GM21576 (cell line): ENCODE data around the gene SMG6.

Experiments
- ATAC-seq: cut with Tn5 transposase; IDR thresholded peaks from one replicate; pipeline ENCODE4 v1.9.1; 2021; ENCODE audit warnings: mild to moderate bottlenecking, moderate library complexity; ENCODE audit not compliant: unreplicated experiment

Gene SMG6

DNA sequence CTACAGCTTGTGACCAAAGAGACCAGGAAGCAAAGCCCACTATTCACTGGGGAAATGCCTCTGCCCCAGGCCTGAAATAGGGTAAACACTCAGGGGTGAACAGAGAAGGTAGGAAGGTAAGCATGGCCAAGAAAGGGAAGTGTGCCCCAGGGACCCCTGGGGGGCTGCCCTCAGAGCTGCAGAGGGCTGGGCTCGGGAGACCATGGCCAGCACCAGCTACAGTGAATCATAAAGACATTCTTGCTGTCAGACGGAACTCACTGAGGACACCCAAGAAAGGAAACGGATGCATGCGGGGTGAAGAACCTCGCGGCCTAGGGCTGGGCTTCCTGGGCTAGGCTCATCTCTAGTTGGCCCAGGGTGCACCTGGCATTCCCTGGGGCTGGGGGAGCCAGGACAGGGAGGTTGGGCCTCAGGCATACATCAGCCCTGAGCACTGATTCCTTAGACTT lies 239.0 kb downstream of the SMG6 start:
- no peak for ATAC-seq

DNA sequence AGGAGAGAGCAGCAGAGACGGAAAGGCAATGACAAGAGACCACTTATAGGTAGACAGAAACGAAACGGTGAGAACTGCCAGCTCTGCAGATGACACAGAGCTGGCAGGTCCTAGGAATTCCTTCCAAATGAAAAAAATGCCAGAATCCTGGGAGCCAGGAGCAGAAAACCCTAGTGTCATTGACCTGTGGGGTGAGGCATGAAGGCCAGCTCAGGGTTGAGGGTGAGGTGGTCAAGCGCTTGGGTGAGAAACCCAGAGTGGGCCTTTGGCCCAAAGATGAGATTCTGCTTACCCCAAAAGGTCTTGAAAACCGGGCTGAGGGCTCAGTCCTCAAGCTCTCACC lies 239.5 kb downstream of the SMG6 start:
- ATAC-seq, result no peak

DNA sequence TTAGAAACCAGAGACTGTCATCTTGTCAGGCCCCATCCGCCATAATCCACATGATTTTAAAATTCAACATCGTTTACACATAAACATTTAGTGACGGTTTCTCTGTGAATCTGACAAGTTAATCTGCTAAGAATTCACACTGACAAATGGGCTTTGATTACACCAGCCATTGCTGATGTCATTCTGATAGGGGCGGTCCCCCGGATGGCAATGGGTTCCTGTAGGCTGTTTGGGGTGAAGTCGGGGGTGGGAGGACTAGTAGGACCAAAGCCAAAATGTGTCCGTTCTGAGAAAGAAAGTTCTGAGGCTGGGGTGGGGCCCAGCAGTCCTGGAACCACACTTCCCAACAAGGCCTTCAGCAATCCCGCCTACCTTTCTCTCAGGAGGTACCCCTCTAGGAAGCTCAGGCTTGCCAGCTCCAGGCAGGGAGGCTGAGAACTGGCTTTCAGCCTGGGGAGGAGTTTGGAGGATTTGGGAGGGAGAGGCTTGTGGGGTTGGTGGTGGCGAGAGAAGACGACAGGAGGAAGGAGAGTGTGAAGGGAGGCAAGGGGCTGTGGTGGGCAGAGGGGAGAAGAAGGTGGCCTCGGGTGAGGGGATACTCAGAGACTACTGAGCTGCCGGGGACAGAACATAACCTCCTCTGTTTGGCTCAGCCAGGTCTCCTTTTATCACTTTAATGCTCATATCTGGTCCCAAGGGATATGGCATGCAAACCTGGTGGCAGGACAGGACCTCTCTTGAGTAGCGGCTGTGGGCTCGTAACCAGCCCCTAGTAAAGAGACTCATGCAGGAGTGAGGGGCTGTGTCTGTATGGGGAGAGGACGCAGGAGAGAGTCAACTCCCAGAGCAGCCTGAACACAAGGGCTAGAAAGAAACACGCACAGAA lies 240.1 kb downstream of the SMG6 start:
- ATAC-seq, result no peak

DNA sequence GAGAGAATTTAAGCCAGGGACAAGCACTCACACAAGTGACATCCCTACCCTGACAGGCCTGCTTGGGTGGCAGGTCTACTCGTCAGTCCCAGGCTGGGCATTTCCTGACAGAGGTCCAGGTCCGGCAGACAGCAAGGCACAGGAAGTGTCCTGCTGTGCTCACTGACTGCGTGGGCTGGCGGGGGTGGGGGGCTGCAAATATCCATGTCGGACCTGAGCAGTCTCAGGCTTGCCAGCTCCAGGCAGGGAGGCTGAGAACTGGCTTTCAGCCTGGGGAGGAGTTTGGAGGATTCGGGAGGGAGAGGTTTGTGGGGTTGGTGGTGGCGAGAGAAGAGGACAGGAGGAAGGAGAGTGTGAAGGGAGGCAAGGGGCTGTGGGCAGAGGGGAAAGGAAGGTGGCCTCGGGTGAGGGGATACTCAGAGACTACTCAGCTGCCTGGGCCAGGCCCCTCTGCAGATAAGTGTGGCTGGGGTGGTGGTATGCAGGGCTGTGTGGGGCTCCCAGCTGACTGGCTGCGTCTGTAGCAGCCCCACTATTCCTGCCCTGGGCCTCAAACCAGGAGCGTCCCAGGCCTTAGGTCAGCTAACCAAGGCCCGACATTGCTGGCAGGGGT lies 240.9 kb downstream of the SMG6 start:
- no peak for ATAC-seq

DNA sequence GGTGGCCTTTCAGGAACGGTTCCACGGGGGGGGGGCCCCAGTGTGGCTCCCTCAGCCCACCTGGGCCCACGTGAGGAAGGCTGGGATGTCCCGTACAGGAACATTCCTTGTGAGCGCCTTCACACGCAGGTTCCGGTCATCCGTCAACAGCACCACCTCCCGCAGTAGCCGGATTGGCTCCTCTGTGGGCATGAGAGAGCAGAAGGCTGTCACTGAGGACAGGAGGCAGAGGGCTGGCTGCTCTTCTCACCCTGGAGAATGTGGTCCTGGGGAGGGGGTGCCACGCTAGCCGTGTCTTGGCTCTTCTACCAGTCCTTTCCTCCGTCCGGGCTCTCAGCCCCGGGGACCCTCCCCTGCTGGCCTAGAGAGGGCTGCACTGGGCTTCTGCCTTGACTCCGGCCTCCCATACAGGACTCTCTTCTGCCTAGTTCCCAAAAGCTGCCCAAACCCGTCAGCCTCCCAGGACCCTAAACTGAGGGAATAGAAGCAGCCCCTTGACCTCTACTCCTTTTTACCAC lies 242.1 kb downstream of the SMG6 start:
- no peak for ATAC-seq

DNA sequence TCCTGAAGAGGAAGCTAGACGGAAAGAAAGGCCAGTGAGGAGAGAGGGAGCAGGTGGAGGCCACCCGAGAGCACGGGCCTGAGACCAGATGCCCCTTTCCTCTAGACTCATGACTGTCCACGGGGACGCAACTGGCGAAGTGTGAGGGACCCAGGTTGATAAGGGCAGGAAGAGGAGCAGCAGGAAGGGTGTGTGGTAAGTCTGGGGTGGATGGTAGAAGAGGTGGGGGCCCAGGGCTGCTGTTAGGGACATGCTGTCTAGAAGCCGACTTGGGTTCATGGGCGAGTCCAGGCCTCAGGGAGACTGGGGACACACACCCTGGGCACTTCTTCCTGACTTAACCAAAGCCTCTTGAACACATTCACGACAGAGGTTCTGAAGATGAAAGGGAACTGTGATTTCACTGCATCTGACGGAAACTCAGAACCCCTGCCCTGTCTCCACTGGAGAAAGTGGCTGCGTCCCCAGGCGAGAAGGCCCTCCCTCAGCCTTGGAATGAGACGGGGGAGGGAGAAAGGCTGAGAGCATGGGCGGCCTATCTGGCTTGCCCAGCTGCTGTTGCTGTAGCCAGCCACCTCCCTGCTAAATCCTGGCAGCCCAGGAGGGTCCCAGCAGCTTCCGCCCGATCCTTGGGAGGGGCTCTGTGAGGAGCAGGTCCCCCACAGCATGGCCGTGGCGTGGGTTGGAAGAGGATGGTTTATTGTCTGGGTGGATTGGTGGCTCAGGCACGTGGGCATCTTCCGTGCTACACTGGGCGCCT lies 242.7 kb downstream of the SMG6 start:
- ATAC-seq, result no peak

DNA sequence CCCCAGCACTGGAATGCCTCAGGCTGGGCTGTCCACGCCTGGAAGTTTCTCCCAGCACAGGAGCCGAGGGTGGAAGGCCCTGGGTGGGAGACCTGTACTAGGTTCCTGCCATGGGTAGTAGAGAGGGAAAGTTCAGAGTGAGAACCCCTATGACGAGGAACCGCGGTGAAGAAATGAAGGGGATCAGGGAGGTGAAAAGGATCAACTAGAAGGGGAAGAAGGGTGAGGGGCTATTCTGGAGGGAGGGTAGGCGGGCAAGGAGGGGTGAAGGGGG lies 243.3 kb downstream of the SMG6 start:
- no peak for ATAC-seq

DNA sequence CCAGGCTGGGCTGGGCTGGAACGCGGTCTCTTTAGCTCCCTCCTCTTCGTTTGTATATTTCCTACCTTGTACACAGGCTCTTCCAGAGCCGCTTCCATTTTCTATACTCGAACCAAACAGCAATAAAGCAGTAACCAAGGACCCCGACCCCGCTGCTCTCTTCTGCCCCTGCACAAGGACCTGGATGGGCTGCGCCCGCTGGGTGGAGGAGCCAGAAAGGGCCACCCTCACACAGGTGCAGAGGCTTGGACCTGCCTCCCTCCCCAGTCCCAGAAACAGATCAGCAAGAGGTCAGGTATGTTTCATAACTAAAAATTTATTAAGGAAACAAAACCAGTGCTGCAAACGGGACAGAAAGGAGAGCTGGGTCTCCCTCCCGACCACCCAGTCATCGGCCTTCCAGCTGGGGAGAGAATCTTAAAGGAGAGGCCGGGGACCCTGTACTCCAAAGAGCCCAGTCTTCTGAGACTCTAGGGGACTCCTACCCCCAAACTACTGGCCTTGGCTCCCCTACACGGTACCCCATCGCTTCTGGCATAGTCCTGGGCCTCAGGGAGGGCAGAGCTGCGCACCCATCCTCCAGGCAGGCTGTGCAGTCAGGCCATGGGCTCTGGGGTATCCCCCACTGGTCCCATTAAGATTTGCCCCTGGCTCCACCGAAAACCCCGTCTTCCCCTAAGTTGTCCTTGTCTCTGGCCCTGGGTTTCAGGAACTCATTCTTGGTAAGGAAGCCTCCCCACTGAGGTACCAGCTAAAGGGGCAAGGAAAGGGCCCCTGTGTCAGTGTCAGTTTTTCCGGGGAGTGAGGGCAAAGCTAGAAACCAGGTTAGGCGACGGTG lies 243.8 kb downstream of the SMG6 start:
- no peak for ATAC-seq

DNA sequence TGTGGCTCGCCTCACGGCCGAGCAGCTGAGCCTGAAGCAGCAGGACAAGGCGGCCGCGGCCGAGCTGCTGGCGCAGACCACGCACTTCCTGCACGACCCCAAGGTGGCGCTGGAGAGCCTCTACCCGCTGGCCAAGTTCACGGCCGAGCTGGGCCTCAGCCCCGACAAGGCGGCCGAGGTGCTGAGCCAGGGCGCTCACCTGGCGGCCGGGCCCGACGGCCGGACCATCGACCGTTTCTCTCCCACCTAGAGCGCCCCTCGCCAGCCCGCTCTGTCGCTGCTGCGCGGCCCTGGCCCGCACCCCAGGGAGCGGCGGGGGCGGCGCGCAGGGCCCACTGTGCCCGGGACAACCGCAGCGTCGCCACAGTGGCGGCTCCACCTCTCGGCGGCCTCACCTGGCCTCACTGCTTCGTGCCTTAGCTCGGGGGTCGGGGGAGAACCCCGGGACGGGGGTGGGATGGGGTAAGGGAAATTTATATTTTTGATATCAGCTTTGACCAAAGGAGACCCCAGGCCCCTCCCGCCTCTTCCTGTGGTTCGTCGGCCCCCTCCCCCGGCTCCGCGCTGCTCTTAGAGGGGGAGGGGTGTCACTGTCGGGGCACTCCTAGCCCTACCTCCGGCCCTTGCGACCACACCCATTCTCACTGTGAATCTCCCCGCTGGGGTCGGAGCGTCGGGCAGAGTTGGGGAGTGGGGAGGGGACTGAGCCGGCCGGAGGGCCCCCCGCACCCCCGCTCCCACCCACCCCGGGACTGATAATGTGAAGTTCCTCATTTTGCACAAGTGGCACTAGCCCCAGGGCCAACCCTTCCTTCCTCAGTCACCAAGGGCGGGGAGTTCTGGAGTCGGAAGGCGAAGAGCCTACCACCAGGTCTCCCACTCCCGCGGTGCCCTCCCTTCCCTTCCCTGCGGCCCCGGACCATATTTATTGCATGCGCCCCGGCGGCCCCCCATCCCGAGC lies 244.7 kb downstream of the SMG6 start:
- ATAC-seq, result no peak

DNA sequence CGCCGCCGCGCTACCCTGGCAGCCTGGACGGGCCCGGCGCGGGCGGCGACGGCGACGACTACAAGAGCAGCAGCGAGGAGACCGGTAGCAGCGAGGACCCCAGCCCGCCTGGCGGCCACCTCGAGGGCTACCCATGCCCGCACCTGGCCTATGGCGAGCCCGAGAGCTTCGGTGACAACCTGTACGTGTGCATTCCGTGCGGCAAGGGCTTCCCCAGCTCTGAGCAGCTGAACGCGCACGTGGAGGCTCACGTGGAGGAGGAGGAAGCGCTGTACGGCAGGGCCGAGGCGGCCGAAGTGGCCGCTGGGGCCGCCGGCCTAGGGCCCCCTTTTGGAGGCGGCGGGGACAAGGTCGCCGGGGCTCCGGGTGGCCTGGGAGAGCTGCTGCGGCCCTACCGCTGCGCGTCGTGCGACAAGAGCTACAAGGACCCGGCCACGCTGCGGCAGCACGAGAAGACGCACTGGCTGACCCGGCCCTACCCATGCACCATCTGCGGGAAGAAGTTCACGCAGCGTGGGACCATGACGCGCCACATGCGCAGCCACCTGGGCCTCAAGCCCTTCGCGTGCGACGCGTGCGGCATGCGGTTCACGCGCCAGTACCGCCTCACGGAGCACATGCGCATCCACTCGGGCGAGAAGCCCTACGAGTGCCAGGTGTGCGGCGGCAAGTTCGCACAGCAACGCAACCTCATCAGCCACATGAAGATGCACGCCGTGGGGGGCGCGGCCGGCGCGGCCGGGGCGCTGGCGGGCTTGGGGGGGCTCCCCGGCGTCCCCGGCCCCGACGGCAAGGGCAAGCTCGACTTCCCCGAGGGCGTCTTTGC lies 245.6 kb downstream of the SMG6 start:
- ATAC-seq, result no peak

DNA sequence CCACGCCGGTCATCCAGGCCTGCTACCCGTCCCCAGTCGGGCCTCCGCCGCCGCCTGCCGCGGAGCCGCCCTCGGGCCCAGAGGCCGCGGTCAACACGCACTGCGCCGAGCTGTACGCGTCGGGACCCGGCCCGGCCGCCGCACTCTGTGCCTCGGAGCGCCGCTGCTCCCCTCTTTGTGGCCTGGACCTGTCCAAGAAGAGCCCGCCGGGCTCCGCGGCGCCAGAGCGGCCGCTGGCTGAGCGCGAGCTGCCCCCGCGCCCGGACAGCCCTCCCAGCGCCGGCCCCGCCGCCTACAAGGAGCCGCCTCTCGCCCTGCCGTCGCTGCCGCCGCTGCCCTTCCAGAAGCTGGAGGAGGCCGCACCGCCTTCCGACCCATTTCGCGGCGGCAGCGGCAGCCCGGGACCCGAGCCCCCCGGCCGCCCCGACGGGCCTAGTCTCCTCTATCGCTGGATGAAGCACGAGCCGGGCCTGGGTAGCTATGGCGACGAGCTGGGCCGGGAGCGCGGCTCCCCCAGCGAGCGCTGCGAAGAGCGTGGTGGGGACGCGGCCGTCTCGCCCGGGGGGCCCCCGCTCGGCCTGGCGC lies 246.3 kb downstream of the SMG6 start:
- no peak for ATAC-seq

DNA sequence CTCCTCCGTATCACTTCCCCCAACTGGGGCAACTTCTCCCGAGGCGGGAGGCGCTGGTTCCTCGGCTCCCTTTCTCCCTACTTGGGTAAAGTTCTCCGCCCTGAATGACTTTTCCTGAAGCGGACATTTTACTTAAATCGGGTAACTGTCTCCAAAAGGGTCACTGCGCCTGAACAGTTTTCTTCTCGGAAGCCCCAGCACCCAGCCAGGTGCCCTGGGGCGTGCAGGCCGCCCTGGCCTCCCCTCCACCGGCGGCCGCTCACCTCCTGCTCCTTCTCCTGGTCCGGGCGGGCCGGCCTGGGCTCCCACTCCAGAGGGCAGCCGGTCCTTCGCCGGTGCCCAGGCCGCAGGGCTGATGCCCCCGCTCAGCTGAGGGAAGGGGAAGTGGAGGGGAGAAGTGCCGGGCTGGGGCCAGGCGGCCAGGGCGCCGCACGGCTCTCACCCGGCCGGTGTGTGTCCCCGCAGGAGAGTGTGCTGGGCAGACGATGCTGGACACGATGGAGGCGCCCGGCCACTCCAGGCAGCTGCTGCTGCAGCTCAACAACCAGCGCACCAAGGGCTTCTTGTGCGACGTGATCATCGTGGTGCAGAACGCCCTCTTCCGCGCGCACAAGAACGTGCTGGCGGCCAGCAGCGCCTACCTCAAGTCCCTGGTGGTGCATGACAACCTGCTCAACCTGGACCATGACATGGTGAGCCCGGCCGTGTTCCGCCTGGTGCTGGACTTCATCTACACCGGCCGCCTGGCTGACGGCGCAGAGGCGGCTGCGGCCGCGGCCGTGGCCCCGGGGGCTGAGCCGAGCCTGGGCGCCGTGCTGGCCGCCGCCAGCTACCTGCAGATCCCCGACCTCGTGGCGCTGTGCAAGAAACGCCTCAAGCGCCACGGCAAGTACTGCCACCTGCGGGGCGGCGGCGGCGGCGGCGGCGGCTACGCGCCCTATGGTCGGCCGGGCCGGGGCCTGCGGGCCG lies 247.1 kb downstream of the SMG6 start:
- no peak for ATAC-seq

DNA sequence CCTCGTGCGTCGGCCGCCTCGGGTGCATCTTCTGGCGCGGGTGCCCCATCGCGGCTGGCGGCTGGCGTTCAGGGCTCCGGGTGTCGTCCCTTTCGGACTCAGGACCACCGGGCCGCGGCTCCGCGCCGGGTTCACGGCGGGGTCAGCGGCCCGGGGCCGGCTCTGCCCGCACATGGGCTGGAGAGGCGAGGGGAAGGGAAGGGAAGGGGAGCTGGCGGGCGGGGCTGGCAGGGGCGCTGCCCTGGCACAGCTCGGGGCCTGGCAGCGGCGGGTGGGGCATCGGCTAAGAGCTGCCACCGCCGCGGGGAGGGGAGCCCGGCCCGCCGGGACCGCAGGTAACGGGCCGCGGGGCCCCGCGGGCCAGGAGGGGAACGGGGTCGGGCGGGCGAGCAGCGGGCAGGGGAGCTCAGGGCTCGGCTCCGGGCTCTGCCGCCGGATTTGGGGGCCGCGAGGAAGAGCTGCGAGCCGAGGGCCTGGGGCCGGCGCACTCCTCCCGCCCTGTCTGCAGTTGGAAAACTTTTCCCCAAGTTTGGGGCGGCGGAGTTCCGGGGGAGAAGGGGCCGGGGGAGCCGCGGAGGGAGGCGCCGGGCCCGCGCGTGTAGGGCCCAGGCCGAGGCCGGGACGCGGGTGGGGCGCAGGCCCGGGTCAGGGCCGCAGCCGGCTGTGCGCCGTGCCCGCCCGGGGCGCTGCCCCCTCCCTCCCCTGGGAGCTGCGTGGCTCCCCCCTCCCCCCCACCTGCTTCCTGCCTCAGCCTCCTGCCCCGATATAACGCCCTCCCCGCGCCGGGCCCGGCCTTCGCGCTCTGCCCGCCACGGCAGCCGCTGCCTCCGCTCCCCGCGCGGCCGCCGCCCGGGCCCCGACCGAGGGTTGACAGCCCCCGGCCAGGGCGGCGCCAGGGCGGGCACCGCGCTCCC lies 248.0 kb downstream of the SMG6 start:
- no peak for ATAC-seq

DNA sequence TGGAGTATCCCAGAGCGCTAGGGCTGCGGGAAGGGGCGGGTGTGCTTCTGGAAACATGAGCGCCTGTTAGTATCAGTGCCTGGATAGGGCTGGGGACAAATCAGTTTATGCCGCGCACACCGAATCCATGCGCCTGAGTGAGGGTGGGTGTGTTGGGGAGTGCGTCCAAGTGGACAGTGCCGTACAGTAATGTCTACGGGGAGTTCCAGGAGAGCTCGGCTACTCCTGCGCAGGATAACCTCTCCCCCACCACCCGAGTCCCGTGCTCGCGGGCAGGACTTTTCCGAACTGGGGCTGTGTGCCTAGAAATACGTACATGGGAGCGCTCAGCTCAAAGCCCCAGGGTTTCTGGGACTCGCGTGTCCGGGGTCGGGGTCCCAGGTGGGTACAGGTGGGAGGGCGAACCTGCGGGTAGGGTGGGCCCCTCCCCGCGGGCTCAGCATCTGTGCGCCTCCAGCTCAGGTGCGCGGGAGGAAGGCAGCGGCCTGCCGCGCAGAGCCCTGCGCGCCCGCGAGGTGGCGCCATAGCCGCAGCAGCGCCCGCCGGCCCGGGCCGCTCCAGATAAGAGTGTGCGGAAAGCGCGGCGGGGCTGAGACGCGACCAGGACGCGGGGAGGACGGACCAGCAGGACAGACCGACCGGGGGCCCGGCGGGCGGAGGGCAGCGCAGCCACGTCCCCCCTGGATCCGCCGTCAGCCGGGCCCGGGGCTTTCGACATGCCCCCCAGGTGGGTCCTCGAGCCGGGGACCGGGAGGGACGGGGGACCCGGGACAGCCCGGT lies 248.9 kb downstream of the SMG6 start, which contains the start of gene HIC1:
HIC1 (plus strand) TSS at position 592 of the 780 bp plus-strand sequence. CDS start 1,588 bp downstream, outside the sequence.
- no peak for ATAC-seq

DNA sequence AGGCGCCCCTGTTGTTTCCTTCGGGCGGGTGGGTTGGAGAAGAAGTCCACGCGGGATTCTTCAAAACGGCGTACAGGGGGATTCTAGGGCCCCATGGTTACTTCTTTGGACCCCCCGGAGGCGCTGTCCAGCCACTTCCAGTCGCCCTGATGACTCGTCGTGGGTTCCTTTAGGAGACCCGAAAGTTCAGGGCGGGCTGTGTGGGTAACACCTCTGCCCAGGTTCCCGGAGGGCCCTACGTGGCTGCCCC lies 249.4 kb downstream of the SMG6 start:
- ATAC-seq, result no peak
